Measurements from ENCODE around the gene SORCS2.

The SORCS2 gene

DNA sequence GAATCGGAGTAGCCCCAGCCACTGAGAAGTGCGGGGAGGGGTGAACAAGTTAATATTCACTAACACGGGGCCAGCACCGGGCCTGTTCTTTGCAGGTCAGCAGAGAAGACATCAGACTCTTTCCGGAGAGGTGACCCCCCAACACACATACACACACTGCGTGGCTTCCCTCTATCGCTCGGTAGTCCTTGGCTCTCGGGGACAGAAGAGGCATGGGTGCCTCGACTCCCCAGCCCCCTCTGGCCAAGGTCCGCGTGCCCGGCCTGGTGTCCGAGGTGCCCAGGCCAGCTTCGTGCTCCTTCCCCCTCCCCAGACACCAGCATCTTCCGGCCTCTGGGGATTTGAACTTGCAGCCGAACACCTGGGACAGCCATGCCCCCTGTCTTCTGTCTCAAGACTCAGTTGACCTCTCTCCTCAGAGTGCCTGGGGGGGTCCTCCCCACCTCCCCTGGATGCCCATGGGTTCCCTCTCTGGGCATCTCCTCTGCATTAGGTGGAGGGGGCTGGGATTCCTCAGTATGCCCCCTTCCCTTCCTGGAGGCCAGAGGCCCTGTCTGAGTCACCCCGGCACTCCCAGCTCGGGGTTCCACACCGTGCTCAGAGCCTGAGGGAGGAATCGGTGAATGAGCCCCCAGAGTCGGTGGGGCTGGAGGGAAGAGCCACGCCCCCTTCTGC lies 104.5 kb downstream of the SORCS2 start:
- ChIA-PET CTCF (interaction anchor here (0.6 to 1.4 kb wide), 11 partner anchors 10 to 529 kb away, joined by 3 to 17 read pairs (median 3); partner anchors contain the start of gene SORCS2), POLR2A (interaction anchor here (0.5 kb wide), 1 partner anchor 239 kb away, joined by 5 read pairs; no protein-coding TSS in a partner anchor)
- Histone ChIP-seq H3K36me3 (ENCODE audit: control insufficient read depth in 2 of 2, insufficient read depth in 1 of 2, low read length in 2 of 2) (no peaks in the 10 kb centered on the region), H3K4me3 (ENCODE audit: low read depth, low read length) (no peak overlapping the region), H3K27ac (ENCODE audit: extremely low read depth, low read depth, low read length) (no peak overlapping the region), H3K9me3 (ENCODE audit: control insufficient read depth, insufficient read depth, low read depth, low read length) (no peaks in the 10 kb centered on the region), H3K4me1 (ENCODE audit: control insufficient read depth, insufficient read depth, low read length) (no peaks in the 10 kb centered on the region)
- TF ChIP-seq PRDM1 (tag by site-specific recombination; IDR thresholded peaks at IDR 0.05) (no peak), ZNF221 (tag by site-specific recombination; IDR thresholded peaks at IDR 0.05; ENCODE audit: borderline replicate concordance) (no peak)

DNA sequence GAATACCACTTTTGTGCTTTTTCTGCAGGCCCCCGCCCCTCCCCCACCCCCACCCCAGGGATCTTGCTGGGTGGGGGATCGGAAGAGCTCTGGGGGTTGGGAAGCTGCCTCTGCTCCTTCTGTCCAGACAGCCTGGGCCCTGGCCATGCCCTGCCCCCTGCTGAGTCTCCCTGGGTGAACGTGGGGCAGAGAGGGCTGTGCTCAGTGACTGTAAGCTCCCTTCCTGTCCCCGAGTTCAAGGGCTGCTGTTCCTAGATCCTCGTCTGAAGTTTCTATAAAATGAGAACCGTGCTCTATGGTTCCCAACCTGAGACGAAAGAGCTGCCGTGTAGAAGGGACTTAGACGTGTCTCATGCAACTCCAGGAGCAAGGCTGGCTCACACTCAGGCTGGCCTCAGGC lies 105.0 kb downstream of the SORCS2 start:
- Histone ChIP-seq H3K4me1 (ENCODE audit: control insufficient read depth, insufficient read depth, low read length) (no peaks in the 10 kb centered on the region), H3K36me3 (ENCODE audit: control insufficient read depth in 2 of 2, insufficient read depth in 1 of 2, low read length in 2 of 2) (no peaks in the 10 kb centered on the region), H3K27ac (ENCODE audit: extremely low read depth, low read depth, low read length) (no peak overlapping the region), H3K4me3 (ENCODE audit: low read depth, low read length) (no peak overlapping the region), H3K9me3 (ENCODE audit: control insufficient read depth, insufficient read depth, low read depth, low read length) (no peaks in the 10 kb centered on the region)
- ChIA-PET POLR2A (interaction anchor here (0.5 kb wide), 1 partner anchor 239 kb away, joined by 5 read pairs; no protein-coding TSS in a partner anchor), CTCF (interaction anchor here (0.6 to 1.3 kb wide), 4 partner anchors 105 to 217 kb away, joined by 3 to 5 read pairs (median 3); partner anchors contain the start of gene SORCS2)
- TF ChIP-seq ZNF391 (tag by site-specific recombination; IDR thresholded peaks at IDR 0.05; ENCODE audit: borderline replicate concordance, low read depth): no peak
- no peak for TF ChIP-seq GLI4 (tag by site-specific recombination; IDR thresholded peaks at IDR 0.05)
- TF ChIP-seq GFI1B (tag by site-specific recombination; IDR thresholded peaks at IDR 0.05): no peak
- no peak for TF ChIP-seq ZNF677 (tag by site-specific recombination; IDR thresholded peaks at IDR 0.05)
- TF ChIP-seq, protein P1, sequence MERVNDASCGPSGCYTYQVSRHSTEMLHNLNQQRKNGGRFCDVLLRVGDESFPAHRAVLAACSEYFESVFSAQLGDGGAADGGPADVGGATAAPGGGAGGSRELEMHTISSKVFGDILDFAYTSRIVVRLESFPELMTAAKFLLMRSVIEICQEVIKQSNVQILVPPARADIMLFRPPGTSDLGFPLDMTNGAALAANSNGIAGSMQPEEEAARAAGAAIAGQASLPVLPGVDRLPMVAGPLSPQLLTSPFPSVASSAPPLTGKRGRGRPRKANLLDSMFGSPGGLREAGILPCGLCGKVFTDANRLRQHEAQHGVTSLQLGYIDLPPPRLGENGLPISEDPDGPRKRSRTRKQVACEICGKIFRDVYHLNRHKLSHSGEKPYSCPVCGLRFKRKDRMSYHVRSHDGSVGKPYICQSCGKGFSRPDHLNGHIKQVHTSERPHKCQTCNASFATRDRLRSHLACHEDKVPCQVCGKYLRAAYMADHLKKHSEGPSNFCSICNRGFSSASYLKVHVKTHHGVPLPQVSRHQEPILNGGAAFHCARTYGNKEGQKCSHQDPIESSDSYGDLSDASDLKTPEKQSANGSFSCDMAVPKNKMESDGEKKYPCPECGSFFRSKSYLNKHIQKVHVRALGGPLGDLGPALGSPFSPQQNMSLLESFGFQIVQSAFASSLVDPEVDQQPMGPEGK (tag by site-specific recombination; IDR thresholded peaks at IDR 0.05): no peak
- no peak for TF ChIP-seq ZNF624 (tag by site-specific recombination; IDR thresholded peaks at IDR 0.05)
- TF ChIP-seq ZNF133 (tag by site-specific recombination; IDR thresholded peaks at IDR 0.05): no peak
- TF ChIP-seq ZNF211 (tag by site-specific recombination; IDR thresholded peaks at IDR 0.05; ENCODE audit: low read depth): no peak
- no peak for TF ChIP-seq ZNF610 (tag by site-specific recombination; IDR thresholded peaks at IDR 0.05; ENCODE audit: borderline replicate concordance)
- TF ChIP-seq ZNF416 (tag by site-specific recombination; IDR thresholded peaks at IDR 0.05): no peak
- TF ChIP-seq ZNF19 (tag by site-specific recombination; IDR thresholded peaks at IDR 0.05; ENCODE audit: low read depth): no peak

DNA sequence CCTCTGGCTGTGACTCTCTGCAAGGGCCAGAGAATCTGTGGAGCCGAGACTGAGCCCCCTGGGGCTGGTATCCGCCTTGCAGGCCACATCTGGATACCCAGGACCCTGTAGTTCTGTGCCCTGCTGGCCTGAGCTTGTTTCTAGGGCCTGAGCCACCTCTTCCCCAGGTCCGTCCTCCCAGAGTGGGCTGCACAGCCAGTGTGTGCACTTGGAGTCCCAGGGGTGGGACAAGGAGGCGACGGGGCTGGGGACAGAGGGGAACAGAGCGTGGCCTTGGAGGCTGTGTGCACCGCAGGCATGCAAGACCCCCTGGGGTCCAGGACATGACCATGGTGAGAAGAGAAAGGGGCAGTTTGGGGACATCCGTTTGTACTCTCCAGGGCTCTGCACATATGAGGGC lies 105.5 kb downstream of the SORCS2 start:
- no peak overlapping the region for H3K27ac ChIP-seq (ENCODE audit: extremely low read depth, low read depth, low read length)
- TF ChIP-seq ZNF223 (tag by site-specific recombination; IDR thresholded peaks at IDR 0.05) (no peak), ZNF514 (tag by site-specific recombination; IDR thresholded peaks at IDR 0.05) (no peak), ZNF629 (tag by site-specific recombination; IDR thresholded peaks at IDR 0.05) (no peak), ZNF274 (IDR thresholded peaks at IDR 0.05; ENCODE audit: low read length) (no peak), ZNF274 (tag by site-specific recombination; IDR thresholded peaks at IDR 0.05; ENCODE audit: borderline replicate concordance) (no peak)
- TF ChIP-seq, protein P2, sequence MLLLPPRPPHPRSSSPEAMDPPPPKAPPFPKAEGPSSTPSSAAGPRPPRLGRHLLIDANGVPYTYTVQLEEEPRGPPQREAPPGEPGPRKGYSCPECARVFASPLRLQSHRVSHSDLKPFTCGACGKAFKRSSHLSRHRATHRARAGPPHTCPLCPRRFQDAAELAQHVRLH (tag by site-specific recombination; IDR thresholded peaks at IDR 0.05): no peak
- ChIA-PET CTCF (interaction anchor here (0.6 to 1.2 kb wide), 3 partner anchors 106 to 217 kb away, joined by 3 to 5 read pairs (median 3); partner anchors contain the start of gene SORCS2), POLR2A (no interaction called here)
- no peaks in the 10 kb centered on the region for H3K9me3 ChIP-seq (ENCODE audit: control insufficient read depth, insufficient read depth, low read depth, low read length)
- H3K4me1 ChIP-seq (ENCODE audit: control insufficient read depth, insufficient read depth, low read length): no peaks in the 10 kb centered on the region
- no peak overlapping the region for H3K4me3 ChIP-seq (ENCODE audit: low read depth, low read length)
- H3K36me3 ChIP-seq (ENCODE audit: control insufficient read depth in 2 of 2, insufficient read depth in 1 of 2, low read length in 2 of 2): no peaks in the 10 kb centered on the region

Data from HEK293 (cell line).